HUDEP-2 (cell line): ENCODE measurements around the gene RNF208.

ENCODE experiments used
- DNase-seq, 76 experiments: peaks; one replicate each; lab custom pipeline; 2025; ENCODE audit not compliant: unreplicated experiment in 76 of 76; lab: John Stamatoyannopoulos, UW

The RNF208 gene

GRCh38 chr9:137240318-137240840 is 18.3 kb upstream of the RNF208 start:
- DNase-seq: peak in 70 of 76 experiments; percentile 30 to 87 (median 72)

GRCh38 chr9:137239541-137240200 is 17.6 kb upstream of the RNF208 start:
- peak in 3 of 76 experiments; percentile 19 to 41 (median 23) for DNase-seq

- peak in 12 of 76 experiments; percentile 16 to 51 (median 26) for DNase-seq
Measured at GRCh38 chr9:137237759-137238726, 16.0 kb upstream of the RNF208 start.

DNA sequence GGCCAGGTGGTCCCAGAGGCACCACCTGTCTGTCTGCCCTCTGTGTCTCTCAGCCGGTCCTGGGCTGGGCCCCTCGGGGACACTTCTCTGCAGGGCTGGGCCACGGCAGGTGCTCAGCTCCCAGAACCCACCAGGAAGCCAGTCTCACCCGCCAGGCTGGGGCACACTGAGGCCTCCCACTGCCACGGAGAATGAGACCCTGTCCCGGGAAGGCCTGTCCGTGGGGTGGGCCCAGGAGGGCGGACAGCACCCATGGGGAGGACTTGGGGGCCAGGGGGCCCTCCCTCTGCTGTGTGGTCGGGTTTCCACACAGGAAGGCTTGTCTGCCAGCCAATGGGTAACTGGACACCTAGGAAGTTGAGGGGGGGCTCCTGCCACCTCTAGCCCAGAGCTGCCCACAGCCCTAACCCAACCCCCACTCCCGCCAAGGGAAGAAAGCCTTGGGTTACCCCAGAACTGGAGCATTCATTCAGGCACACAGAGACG is 14.9 kb upstream of the RNF208 start:
- no peak for DNase-seq

DNA sequence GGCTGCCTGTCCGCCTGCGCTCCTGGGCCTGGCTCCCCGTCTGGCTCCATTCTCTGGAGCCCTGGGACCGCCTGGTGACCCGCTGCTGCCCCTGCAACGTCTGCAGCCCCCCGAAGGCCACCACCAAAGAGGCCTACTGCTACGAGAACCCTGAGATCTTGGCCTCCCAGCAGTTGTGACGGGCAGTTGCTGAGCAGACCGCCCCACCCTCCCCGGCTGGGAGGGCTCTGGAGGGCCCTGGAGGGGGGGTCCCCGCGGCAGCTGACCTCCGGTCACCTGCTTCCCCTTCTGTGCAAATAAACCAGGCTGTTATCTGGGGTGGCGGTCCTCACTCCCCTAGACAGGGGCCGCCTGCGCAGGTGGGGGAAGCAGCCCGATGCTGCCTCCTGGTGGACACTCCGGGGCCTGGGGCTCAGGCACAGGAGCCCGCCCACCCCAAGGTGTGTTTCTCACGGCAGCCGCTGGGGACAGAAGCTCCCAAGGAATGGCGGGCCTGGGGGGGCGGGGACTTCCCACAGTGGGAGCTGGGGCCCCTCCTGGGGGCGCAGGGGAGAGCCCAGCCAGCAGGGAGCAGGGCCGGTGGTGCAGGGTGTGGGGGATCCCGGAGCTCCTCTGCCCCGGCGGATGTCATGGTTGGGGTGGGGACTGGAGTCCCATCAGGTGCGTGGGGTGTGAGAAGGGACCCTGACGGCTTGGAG is 14.3 kb upstream of the RNF208 start:
- peak in 69 of 76 experiments; percentile 28 to 88 (median 77) for DNase-seq

GRCh38 chr9:137235424-137236237 is 13.6 kb upstream of the RNF208 start:
- DNase-seq: no peak

GRCh38 chr9:137234758-137235423 is 12.9 kb upstream of the RNF208 start:
- no peak for DNase-seq

GRCh38 chr9:137234055-137234697 is 12.1 kb upstream of the RNF208 start:
- no peak for DNase-seq

DNA sequence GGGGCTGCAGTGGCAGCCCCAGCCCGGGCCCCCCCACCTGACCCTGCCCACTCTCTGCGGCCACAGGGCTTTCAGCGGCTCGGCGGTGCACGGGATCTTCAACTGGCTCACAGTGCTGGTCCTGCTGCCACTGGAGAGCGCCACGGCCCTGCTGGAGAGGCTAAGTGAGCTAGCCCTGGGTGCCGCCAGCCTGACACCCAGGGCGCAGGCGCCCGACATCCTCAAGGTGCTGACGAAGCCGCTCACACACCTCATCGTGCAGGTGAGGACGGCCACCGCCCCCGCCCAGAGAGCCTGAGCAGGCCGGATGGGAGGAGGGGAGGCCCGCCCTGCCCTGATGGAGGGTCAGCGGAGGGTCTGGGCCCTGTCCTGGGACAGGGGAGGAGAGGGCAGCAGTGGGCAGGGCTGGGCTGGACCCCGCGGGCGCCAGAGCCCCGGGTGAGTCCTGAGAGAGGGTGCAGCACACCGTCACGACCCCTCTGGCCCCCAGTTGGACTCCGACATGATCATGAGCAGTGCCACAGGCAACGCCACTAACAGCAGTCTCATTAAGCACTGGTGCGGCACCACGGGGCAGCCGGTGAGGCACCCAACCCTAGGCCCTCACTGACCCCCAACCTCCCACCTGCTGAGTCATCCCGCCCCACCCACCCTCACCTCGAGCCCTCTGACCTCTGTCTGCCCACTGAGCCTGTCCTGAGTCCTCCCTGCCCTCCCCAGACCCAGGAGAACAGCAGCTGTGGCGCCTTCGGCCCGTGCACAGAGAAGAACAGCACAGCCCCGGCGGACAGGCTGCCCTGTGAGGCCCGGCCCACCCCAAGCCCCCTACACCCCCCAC is 11.3 kb upstream of the RNF208 start:
- DNase-seq: no peak

GRCh38 chr9:137232510-137232909 is 10.5 kb upstream of the RNF208 start:
- no peak for DNase-seq

GRCh38 chr9:137232101-137232500 is 10.1 kb upstream of the RNF208 start:
- no peak for DNase-seq

DNA sequence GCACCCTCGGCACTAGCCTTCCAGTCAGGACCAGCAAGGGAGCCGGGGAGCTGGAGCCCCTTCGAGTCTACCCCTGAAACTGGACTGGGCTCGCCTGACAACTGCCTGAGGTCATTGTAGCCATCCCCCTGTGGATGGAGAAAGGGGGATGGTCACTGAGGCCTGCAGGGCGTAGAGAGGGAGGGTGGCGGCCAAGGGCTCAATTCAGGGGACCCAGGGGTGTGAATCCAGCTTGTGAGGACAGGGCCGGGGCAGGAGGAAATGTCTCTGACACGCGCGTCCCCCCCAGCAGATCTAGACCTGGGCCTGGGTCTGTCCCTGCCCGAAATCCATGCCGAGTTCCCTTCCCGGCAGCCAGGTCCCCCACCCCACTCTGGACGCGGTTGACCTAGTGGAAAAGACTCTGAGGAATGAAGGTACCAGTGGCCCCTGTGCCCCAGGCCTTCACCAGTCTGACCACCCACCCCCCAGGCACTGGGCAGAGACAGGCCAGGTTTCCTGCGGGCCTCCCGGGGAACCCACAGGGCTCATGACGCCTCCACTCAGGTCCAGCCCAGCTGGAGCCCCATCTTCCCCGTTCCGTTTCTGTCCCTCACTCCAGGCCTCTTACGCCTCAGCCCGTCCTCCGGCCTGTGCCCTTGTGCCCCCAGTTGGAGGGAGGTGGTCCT is 9.5 kb upstream of the RNF208 start:
- DNase-seq: no peak

DNA sequence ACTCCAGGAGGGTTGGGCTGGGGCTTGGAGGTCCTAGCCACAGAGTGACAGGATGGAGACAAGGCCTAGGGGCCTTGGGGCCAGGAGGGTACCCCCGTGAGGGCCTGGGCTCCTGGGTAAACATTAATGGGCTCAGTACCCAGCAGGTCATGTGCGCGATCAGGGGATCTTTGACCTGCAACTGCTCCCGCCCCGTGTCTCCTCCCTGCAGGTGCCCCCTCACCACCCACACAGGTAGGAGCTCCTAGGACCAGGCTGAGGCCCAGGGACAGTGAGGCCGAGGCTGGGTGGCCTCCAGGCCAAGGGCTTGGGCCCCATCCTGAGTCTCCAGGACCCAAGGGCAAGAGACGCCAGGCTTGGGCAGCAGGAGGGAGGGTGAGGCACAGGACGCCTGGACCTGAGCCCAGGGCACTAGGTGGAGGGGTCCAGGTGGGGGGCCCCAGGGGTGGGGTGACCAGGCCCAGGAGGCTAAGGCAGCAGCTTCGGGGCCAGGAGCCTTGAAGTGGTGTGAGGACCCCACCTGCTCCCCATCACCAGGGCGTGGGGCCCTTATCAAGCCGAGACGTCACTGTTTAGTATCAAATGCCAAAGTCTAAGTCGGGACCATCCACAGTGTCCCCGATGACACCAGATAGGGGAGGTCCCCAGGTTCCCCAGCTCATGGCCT is 8.8 kb upstream of the RNF208 start, which contains the start of gene SLC34A3:
Gene SLC34A3 (plus strand): TSS at position 197 of the 667 bp plus-strand sequence. CDS start 802 bp downstream, outside the sequence.
- no peak for DNase-seq

DNA sequence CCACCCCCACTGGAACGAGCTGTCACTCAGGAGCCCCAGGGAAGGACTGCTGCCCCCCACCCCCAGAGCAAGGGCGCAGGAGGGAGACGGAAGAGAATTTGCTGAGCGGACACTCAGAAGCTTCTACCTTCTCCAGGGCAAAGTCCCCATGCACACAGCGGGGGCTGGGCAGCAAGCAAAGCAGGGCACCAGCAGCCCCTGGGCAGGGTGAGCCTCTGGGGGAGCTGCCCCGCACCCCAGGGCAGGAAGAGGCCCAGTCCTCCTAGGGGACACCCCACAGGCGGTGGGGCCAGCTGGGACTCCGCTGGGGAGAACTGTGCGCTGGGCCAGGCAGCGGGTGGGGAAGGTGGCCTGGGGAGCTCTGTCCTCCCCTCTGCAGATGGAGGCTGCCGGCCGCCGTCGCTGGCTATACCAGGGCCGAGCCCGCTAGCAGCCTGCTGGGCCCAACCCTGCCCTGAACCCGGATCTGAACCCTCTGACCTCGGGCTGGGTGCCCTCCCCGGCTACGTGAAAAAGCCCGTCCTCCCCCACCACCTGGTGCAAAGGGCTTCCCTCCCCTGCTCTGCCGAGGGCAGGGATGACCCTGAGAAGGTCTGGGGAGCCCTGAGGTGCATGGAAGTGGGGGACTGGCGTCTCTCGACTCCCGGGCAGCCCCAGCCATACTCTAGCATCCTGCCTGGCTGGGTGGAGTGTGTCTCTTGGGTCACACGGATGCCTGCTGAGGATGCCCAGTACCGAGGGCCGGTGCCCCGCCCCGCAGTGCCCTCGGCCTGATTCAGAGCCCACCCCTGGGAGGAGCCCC is 8.1 kb upstream of the RNF208 start:
- no peak for DNase-seq

GRCh38 chr9:137228968-137229896 is 7.2 kb upstream of the RNF208 start:
- DNase-seq: no peak
